Activated naive CD4-positive, alpha-beta T cell treated with anti-CD3 and anti-CD28 coated beads, Interleukin-2, amount 50 U/mL, for 16 hours (primary cell): ENCODE data around the gene THADA.
"Not testable (repeated sequence)": the region's sequence is repeated elsewhere in the genome, so short reads cannot be mapped to it uniquely, and the experiment has no call there.

ENCODE experiments used
- DNase-seq: peaks from one replicate; pipeline ENCODE4 v3.0.0-alpha.2; 2020

Gene THADA

GRCh38 chr2:43192744-43193651 lies 402.8 kb downstream of the THADA start:
- DNase-seq = no peak

DNA sequence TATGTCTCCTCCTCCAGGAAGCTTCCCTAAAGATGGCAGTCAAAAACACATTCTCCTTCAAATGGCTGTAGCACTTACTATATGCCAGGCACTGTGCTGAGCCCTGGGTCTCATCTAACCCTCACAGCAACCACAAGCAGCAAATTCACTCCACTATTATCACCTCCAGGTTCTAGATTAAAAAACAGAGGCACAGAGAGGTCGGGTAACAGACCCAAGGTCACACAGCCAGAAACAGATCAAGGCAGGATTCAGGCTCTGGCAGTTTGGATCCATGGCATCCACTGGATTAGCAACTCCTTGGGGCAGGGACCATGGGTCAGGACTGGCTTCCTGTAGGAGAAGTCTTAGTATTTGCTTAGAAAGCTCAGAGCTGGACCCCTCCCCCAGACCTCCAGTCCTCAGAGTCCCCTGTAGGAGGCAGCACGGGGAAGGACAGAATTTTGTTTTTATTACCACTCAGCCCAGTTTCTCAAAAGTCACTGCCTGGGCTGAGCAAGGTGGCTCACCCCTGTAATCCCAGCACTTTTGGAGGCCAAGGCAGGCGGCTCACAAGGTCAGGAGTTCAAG lies 403.8 kb downstream of the THADA start:
- DNase-seq = peak; percentile 38

- DNase-seq = no peak
Measured at GRCh38 chr2:43190311-43191052, 405.4 kb downstream of the THADA start.

DNA sequence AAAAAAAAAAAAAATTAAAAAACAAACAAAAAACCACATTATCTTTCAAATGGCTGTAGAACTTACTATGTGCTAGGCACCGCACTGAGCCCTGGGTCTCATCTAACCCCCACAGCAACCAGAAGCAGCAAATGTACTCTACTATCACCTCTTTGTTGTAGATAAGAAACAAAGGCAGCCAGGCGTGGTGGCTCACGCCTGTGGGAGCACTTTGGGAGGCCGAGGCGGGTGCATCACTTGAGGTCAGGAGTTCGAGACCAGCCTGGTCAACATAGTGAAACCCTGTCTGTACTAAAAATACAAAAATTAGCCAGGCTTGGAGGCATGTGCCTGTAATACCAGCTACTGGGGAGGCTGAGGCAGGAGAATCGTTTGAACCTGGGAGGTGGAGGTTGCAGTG lies 406.0 kb downstream of the THADA start:
- not testable (repeated sequence) for DNase-seq

GRCh38 chr2:43188561-43189386 lies 407.1 kb downstream of the THADA start:
- no peak for DNase-seq

DNA sequence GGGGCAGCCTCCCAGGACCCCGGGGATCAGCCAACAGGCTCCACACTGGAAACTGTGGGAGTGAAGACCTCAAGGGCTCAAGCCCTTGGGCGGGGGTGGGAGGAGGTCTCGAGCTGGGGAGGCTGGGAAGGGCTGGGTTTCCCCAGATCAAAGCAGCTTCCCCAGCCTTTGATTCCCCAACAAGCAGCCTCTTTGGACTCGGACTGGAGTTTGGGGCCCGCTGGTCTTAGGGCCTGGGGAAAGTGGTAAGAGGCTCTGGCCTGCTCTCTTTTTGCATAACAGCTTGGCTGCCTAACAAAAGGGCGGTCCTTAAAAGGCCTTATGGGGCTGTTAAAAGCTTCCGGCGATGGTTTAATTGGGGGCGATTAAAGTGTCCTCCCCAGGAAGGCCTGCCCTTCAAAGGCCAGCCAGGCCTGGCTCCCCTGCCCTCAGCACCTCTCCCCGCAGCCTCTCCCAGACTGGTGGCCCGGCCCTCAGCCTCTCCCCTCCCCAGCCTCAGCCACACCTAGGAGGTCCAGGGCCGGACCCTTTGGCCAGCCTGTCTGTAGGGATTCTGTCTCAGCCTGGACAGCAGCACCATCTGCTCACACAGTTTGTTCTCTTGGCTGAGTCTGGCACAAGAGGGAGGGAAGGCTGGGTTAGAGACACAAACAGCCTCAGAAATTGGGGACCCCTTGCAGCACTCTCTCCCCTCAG lies 409.0 kb downstream of the THADA start:
- no peak for DNase-seq

GRCh38 chr2:43186321-43186678 lies 409.5 kb downstream of the THADA start:
- no peak for DNase-seq

GRCh38 chr2:43185146-43185545 lies 410.7 kb downstream of the THADA start:
- no peak for DNase-seq

DNA sequence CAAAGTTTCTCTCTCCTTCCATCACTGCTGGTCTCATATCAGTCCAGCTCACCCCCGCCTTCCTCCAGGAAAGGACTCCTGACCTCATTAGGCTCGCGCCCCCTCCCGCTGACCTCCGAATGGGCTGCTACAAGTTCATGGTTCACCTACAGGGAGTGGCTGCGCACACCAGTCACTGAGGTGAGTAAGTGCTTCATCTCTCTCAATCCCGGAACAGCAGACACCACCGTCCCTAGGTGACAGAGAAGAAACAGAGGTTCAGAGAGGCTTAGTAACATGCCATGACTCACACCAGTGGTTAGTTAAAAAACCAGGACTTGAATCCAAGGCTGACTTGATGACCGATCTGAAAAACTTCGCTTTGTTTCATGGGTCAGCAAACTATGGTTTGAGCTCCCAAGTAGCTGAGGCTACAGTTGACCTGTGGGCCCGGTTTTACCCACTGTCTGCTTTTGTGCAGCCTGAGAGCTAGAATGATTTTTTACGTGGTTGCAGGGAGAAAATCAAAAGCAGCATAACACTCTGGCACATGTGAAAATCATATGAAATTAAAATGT lies 411.4 kb downstream of the THADA start:
- peak; percentile 57 for DNase-seq

DNA sequence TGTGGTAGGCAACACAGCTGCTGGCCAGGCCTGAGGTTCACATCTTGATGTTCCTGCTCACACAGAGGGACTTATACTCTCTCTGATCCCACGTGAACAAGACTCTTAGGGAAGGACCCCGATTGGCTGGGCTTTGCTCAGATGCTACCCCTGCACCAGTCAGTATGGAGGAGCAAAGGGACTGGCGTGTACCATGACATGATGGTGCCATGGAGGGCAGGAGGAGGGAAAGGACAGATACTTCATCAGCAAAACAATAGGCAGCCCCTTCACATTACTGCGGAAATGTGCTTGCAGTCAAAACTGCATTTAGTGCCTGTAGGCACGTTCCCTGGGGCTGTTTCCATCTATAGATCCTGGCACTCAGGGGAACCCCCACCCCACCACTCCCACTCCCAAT lies 412.1 kb downstream of the THADA start:
- no peak for DNase-seq

DNA sequence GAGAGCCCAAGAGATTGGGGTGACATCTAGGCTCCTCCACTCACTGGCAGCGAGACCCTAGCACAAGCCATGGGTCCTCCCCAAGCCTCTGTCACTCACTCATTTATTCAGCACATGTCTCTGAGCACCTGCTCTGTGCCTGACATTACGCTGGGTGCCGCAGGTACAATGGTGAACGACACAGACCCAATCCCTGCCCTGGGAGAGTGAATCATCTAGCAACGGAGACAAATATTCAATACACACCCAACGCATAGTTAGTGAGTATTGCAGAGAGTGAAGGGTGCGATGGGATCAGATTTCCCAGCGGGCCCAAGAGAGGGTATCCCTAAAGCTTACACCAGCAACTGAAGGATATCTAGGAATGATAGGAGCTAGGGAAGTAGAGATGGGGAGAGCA lies 414.9 kb downstream of the THADA start:
- no peak for DNase-seq
